Thyroid gland (tissue), 4 donors: ENCODE results near the gene CIAO3. TPM values are rescaled to one million over a fixed set of nuclear protein-coding genes. Genes with fewer than 3 reads are reported as not detected.

Source experiments
- DNase-seq, 2 donors: peaks; one replicate each; pipeline ENCODE4 v3.0.0-alpha.2; 2019
- H3K27ac ChIP-seq, 3 donors: fragments of 200-600 bp; sonication (generic); 1 replicate in 2 of 3; 2 replicates in 1 of 3; pipeline ENCODE4 v1.5.1; 2016 to 2019; ENCODE audit warnings: mild to moderate bottlenecking in 1 of 3, moderate library complexity in 1 of 3
- H3K27me3 ChIP-seq: fragments of 200-600 bp; sonication (generic); one replicate; pipeline ENCODE4 v1.5.1; 2019
- H3K36me3 ChIP-seq, 2 donors: fragments of 200-600 bp; sonication (generic); one replicate each; pipeline ENCODE4 v1.5.1; 2016 to 2019
- H3K4me1 ChIP-seq, 2 donors: fragments of 200-600 bp; sonication (generic); one replicate each; pipeline ENCODE4 v1.5.1; 2017 to 2019
- H3K4me3 ChIP-seq, 3 donors: fragments of 200-600 bp; sonication (generic); replicated peaks in 1 of 3; 1 replicate in 2 of 3; 2 replicates in 1 of 3; pipeline ENCODE4 v1.5.1; 2016; ENCODE audit warnings: mild to moderate bottlenecking in 1 of 3
- H3K9me3 ChIP-seq: fragments of 200-600 bp; sonication (generic); one replicate; pipeline ENCODE4 v1.5.1; 2017
- CTCF ChIP-seq, 6 experiments: fragments of 200-600 bp in 3 of 6; fragments of 450-650 bp in 3 of 6; sonication (generic) in 3 of 6; IDR thresholded peaks; one replicate each; pipeline ENCODE4 v1.5.1; 2016 to 2019; ENCODE audit warnings: antibody characterized with exemption in 6 of 6, mild to moderate bottlenecking in 2 of 6, inconsistent platforms in 1 of 6, moderate library complexity in 1 of 6
- POLR2A ChIP-seq, 2 donors: fragments of 450-650 bp; IDR thresholded peaks; one replicate each; pipeline ENCODE4 v1.6.1; 2017; ENCODE audit warnings: antibody characterized with exemption in 2 of 2, mild to moderate bottlenecking in 2 of 2, moderate library complexity in 1 of 2
- WGBS, 2 donors: methylation state at CpG; one replicate each; pipeline ENCODE4 v1.1.5; 2017; 5-methylcytosine and 5-hydroxymethylcytosine counted together
- intact Hi-C: fragments of 100-400 bp; cut with DNase I; formaldehyde crosslinking; loops from one replicate; pipeline ENCODE4 v1.15.1; 2023
- total RNA-seq, 4 donors: library from RNA; depleted of rRNA; stranded (reverse); fragments of >200 nt; gene quantifications; one replicate each; pipeline ENCODE4 v1.2.3, GENCODE V29; 2016

The CIAO3 gene
- total RNA-seq, 4 donors from 2014 or later: 38.7 to 53.8 (median 44.6) TPM

DNA sequence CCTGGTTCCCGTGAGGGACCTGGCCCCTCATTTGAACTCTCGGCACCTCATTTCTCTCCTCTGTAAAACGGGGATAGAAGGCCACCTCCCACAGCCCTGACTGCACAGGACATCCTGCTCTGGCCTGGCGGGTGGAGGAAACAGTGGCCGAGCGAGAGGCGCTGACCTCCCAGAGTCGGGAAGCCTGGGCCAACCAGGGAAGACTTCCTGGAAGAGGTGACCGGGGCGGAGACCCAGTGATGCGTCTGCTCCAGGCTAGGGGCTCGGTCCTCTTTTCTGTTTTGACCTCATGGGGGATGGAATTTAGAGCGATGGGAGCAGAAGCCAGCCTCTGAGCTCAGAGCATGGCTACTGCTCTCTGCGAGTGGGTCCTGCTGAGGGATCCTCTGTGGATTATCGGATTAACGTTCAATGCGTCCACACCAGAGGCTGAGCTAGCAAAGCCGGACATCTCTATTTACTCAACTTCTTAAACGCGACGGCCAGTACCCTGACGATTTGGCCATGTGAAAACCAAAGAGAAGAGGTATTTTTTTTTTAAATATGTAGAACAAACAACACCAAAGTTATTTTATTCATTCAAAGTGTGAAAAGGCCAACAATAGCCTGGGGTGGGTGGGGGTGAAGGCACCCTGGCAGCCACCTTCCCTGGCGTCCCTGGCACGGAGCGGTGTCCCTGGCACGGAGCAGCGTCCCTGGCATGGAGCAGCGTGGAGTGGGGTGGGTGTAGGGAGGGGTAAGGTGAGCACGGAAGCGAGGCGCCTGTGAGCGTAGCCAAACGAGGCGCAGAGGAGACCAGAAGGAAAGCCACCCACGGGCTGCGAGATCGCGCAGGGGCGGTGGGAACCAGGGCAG, 10.6 kb upstream of the CIAO3 start:
- H3K27ac ChIP-seq: no peak overlapping the region
- H3K4me3 ChIP-seq: no peak overlapping the region
- intact Hi-C loops: no loop called here
- WGBS, 2 donors: 49 to 50% methylated on average over 38 to 39 of the region's 39 CpGs
- H3K4me1 ChIP-seq: no peaks in the 10 kb centered on the region
- no peak for TF ChIP-seq CTCF (IDR thresholded peaks at IDR 0.05)
- no peak for TF ChIP-seq POLR2A (IDR thresholded peaks at IDR 0.05)
- DNase-seq: peak; percentile 60 to 66
- no peaks in the 10 kb centered on the region for H3K36me3 ChIP-seq
- H3K27me3 ChIP-seq: no peaks in the 10 kb centered on the region
- H3K9me3 ChIP-seq: no peaks in the 10 kb centered on the region

DNA sequence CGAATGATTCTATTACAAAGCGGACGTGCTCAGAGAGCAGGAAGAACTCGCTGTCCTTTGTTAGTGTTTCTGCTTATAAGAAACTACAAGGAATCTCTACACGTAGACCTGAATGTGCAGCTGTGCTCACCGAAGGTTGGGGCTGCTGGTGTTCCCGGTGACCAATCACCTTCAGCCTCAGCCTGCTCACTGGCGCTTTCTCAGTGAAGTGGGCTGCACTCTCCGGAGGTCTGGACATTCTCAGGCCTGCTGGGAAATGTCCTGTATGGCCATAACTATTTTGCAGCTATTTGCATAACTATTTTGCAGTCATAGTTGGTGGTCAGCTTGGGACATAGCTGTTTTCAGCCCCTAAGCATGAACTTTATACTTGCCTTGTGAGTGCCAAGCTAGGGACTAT, 9.7 kb upstream of the CIAO3 start:
- WGBS, 2 donors: 21 to 30% methylated on average over 9 of the region's 9 CpGs
- Histone ChIP-seq H3K4me3 (no peak overlapping the region), H3K27me3 (no peaks in the 10 kb centered on the region), H3K4me1 (no peaks in the 10 kb centered on the region), H3K27ac (no peak overlapping the region), H3K36me3 (no peaks in the 10 kb centered on the region), H3K9me3 (no peaks in the 10 kb centered on the region)
- intact Hi-C loops: no loop called here
- DNase-seq: peak; percentile 30 to 38
- TF ChIP-seq POLR2A (IDR thresholded peaks at IDR 0.05) (no peak), CTCF (IDR thresholded peaks at IDR 0.05) (no peak)

- 75 to 83% methylated on average over 6 of the region's 6 CpGs for WGBS, 2 donors
- no peak for DNase-seq
- no peaks in the 10 kb centered on the region for H3K36me3 ChIP-seq
- intact Hi-C loops: no loop called here
- no peak overlapping the region for H3K27ac ChIP-seq
- no peaks in the 10 kb centered on the region for H3K27me3 ChIP-seq
- no peak overlapping the region for H3K4me3 ChIP-seq
- no peaks in the 10 kb centered on the region for H3K4me1 ChIP-seq
- H3K9me3 ChIP-seq: no peaks in the 10 kb centered on the region
- TF ChIP-seq POLR2A (IDR thresholded peaks at IDR 0.05): no peak
- no peak for TF ChIP-seq CTCF (IDR thresholded peaks at IDR 0.05)
These were observed 8.2 kb upstream of the CIAO3 start for GRCh38 chr16:749010-749409.

- 88 to 90% methylated on average over 24 to 33 of the region's 39 CpGs for WGBS, 2 donors
- no peaks in the 10 kb centered on the region for H3K4me1 ChIP-seq
- no peak overlapping the region for H3K27ac ChIP-seq
These were observed 7.4 kb upstream of the CIAO3 start for GRCh38 chr16:747978-748746.

More at GRCh38 chr16:747978-748746, 7.4 kb upstream of the CIAO3 start:
- intact Hi-C loops: no loop called here
- no peak for DNase-seq
- H3K27me3 ChIP-seq: no peaks in the 10 kb centered on the region
- TF ChIP-seq POLR2A (IDR thresholded peaks at IDR 0.05) (no peak), CTCF (IDR thresholded peaks at IDR 0.05) (no peak)
- no peaks in the 10 kb centered on the region for H3K36me3 ChIP-seq
- no peaks in the 10 kb centered on the region for H3K9me3 ChIP-seq
- no peak overlapping the region for H3K4me3 ChIP-seq
